ENCODE measurements around the gene MBTPS1.
A peak's percentile ranks its signal among the peaks of the same experiment; 100 is the strongest.

Gene MBTPS1

GRCh38 chr16:84098939-84099338 is 17.8 kb downstream of the MBTPS1 start:
- DNase-seq (ENCODE audit: low spot score), result no peak
- H3K27me3 Mint-ChIP-seq (ENCODE audit: low read depth), result no peaks in the 10 kb centered on the region
- H3K4me1 Mint-ChIP-seq (ENCODE audit: low read depth), result peaks cover 14% of the 10 kb centered on the region
- peaks cover 36% of the 10 kb centered on the region for H3K36me3 Mint-ChIP-seq (ENCODE audit: low read depth)
- no peak overlapping the region for H3K4me3 Mint-ChIP-seq
- no peak overlapping the region for H3K27ac Mint-ChIP-seq
- H3K9me3 Mint-ChIP-seq, result no peaks in the 10 kb centered on the region

DNA sequence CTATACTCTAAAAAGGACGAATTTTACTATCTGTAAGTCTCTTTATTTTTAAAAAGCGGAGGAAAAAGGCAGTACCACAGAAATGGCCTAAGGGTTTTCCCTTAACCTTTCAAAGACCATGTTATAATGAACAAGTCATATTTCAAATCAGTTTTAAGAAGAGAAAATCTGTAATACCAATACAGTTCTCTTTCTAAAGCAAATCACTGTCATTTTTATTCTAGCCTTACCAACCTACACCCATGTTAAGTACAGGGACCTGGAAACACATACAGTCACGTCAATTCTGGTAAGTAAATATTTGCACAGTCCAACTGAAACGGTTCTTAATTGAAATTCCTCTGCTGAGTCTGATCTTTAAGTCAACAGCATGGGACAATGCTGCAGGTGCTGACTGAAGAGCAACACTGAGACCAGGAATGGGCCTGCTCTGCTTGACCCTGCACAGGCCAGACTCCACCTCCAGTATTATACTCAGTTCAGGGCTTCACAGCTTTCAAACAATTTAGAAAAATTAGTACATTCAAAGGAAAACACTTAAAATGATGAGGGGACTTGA is 20.2 kb downstream of the MBTPS1 start:
- no peaks in the 10 kb centered on the region for H3K9me3 Mint-ChIP-seq
- no peak overlapping the region for H3K4me3 Mint-ChIP-seq
- peaks cover 45% of the 10 kb centered on the region for H3K36me3 Mint-ChIP-seq (ENCODE audit: low read depth)
- DNase-seq (ENCODE audit: low spot score), result no peak
- peaks cover 12% of the 10 kb centered on the region for H3K4me1 Mint-ChIP-seq (ENCODE audit: low read depth)
- no peak overlapping the region for H3K27ac Mint-ChIP-seq
- no peaks in the 10 kb centered on the region for H3K27me3 Mint-ChIP-seq (ENCODE audit: low read depth)

- H3K9me3 Mint-ChIP-seq, result no peaks in the 10 kb centered on the region
- DNase-seq (ENCODE audit: low spot score), result no peak
- H3K27ac Mint-ChIP-seq, result no peak overlapping the region
- H3K36me3 Mint-ChIP-seq (ENCODE audit: low read depth), result peaks cover 51% of the 10 kb centered on the region
- H3K27me3 Mint-ChIP-seq (ENCODE audit: low read depth), result no peaks in the 10 kb centered on the region
- peaks cover 12% of the 10 kb centered on the region for H3K4me1 Mint-ChIP-seq (ENCODE audit: low read depth)
- H3K4me3 Mint-ChIP-seq, result no peak overlapping the region
Measured at GRCh38 chr16:84095466-84095865, 21.3 kb downstream of the MBTPS1 start.

GRCh38 chr16:84093879-84094270 is 22.9 kb downstream of the MBTPS1 start:
- H3K4me3 Mint-ChIP-seq, result no peak overlapping the region
- H3K4me1 Mint-ChIP-seq (ENCODE audit: low read depth), result peaks cover 10% of the 10 kb centered on the region
- no peaks in the 10 kb centered on the region for H3K27me3 Mint-ChIP-seq (ENCODE audit: low read depth)
- DNase-seq (ENCODE audit: low spot score), result no peak
- H3K27ac Mint-ChIP-seq, result no peak overlapping the region
- no peaks in the 10 kb centered on the region for H3K9me3 Mint-ChIP-seq
- peaks cover 59% of the 10 kb centered on the region for H3K36me3 Mint-ChIP-seq (ENCODE audit: low read depth)

- DNase-seq (ENCODE audit: low spot score), result no peak
- peaks cover 14% of the 10 kb centered on the region for H3K4me1 Mint-ChIP-seq (ENCODE audit: low read depth)
- no peaks in the 10 kb centered on the region for H3K27me3 Mint-ChIP-seq (ENCODE audit: low read depth)
- no peak overlapping the region for H3K27ac Mint-ChIP-seq
- H3K36me3 Mint-ChIP-seq (ENCODE audit: low read depth), result peaks cover 61% of the 10 kb centered on the region
- H3K4me3 Mint-ChIP-seq, result no peak overlapping the region
- H3K9me3 Mint-ChIP-seq, result no peaks in the 10 kb centered on the region
Measured at GRCh38 chr16:84093120-84093878, 23.4 kb downstream of the MBTPS1 start.

- Mint-ChIP-seq H3K4me3 (no peak overlapping the region), H3K36me3 (ENCODE audit: low read depth) (peaks cover 61% of the 10 kb centered on the region), H3K4me1 (ENCODE audit: low read depth) (peaks cover 29% of the 10 kb centered on the region), H3K27me3 (ENCODE audit: low read depth) (no peaks in the 10 kb centered on the region), H3K9me3 (no peaks in the 10 kb centered on the region), H3K27ac (no peak overlapping the region)
- DNase-seq (ENCODE audit: low spot score), result no peak
Measured at GRCh38 chr16:84091460-84091859, 25.3 kb downstream of the MBTPS1 start.

- Mint-ChIP-seq H3K4me3 (no peak overlapping the region), H3K36me3 (ENCODE audit: low read depth) (peaks cover 66% of the 10 kb centered on the region), H3K27me3 (ENCODE audit: low read depth) (no peaks in the 10 kb centered on the region), H3K9me3 (no peaks in the 10 kb centered on the region), H3K27ac (no peak overlapping the region), H3K4me1 (ENCODE audit: low read depth) (peaks cover 36% of the 10 kb centered on the region)
- DNase-seq (ENCODE audit: low spot score), result no peak
Measured at GRCh38 chr16:84090211-84090610, 26.5 kb downstream of the MBTPS1 start.

GRCh38 chr16:84088695-84089395 is 27.9 kb downstream of the MBTPS1 start:
- DNase-seq (ENCODE audit: low spot score), result peak; percentile 55
- Mint-ChIP-seq H3K4me1 (ENCODE audit: low read depth) (peaks cover 42% of the 10 kb centered on the region), H3K27ac (peak overlapping the region; percentile 63), H3K4me3 (peak overlapping the region; percentile 56), H3K36me3 (ENCODE audit: low read depth) (peaks cover 59% of the 10 kb centered on the region), H3K9me3 (no peaks in the 10 kb centered on the region), H3K27me3 (ENCODE audit: low read depth) (no peaks in the 10 kb centered on the region)

GRCh38 chr16:84087466-84088151 is 29.1 kb downstream of the MBTPS1 start:
- Mint-ChIP-seq H3K27me3 (ENCODE audit: low read depth) (no peaks in the 10 kb centered on the region), H3K9me3 (no peaks in the 10 kb centered on the region), H3K4me1 (ENCODE audit: low read depth) (peaks cover 42% of the 10 kb centered on the region), H3K4me3 (peak overlapping the region; percentile 56), H3K36me3 (ENCODE audit: low read depth) (peaks cover 54% of the 10 kb centered on the region), H3K27ac (peak overlapping the region; percentile 15)
- peak; percentile 22 for DNase-seq (ENCODE audit: low spot score)

GRCh38 chr16:84087001-84087400 is 29.7 kb downstream of the MBTPS1 start:
- Mint-ChIP-seq H3K4me3 (peak overlapping the region; percentile 44), H3K4me1 (ENCODE audit: low read depth) (peaks cover 42% of the 10 kb centered on the region), H3K27me3 (ENCODE audit: low read depth) (no peaks in the 10 kb centered on the region), H3K27ac (no peak overlapping the region), H3K36me3 (ENCODE audit: low read depth) (peaks cover 54% of the 10 kb centered on the region), H3K9me3 (no peaks in the 10 kb centered on the region)
- no peak for DNase-seq (ENCODE audit: low spot score)

DNA sequence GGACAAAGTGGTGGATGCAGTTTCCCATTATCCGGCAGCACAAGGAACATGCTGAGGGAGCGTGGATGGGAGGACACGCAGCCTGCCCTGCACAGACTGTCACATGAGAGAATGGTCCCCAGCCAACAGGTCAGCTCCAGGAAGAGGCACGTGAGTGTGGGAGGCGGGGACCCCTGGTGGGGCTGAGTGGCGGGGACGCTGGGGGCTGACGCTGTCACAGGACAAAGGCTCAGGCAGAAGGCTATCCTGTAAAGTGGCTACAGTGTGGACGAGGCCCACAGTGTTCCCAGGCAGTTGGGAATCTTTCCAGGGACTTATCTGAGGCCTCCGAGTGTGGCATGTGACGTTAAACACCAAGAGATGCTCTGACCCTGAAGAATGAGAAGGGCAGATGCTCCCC is 30.4 kb downstream of the MBTPS1 start:
- Mint-ChIP-seq H3K27ac (no peak overlapping the region), H3K36me3 (ENCODE audit: low read depth) (peaks cover 56% of the 10 kb centered on the region)

DNA sequence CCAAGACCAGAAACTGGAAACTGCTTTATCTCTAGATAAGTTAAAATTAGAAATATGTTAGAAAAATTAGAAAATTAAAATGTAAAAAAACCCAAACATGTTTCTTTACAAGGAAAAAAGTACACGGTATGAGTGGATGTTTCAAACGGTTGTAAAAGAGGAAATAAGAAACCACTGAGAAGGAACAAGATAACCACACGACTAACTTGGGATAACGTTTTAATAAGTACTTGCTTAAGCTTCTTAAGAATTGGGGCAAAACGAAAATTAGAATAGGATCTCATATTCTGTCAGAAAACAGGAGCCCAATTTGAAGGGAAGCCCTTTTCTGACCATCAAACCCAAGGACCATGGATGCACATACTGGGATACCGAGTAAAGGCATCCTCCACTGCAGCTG is 31.0 kb downstream of the MBTPS1 start:
- no peak for DNase-seq (ENCODE audit: low spot score)
- no peaks in the 10 kb centered on the region for H3K9me3 Mint-ChIP-seq
- H3K36me3 Mint-ChIP-seq (ENCODE audit: low read depth), result peaks cover 58% of the 10 kb centered on the region
- peak overlapping the region; percentile 68 for H3K4me3 Mint-ChIP-seq
- H3K27me3 Mint-ChIP-seq (ENCODE audit: low read depth), result no peaks in the 10 kb centered on the region
- peaks cover 42% of the 10 kb centered on the region for H3K4me1 Mint-ChIP-seq (ENCODE audit: low read depth)
- peak overlapping the region; percentile 8 for H3K27ac Mint-ChIP-seq

More for the DNA sequence above, 30.4 kb downstream of the MBTPS1 start:
- H3K27me3 Mint-ChIP-seq (ENCODE audit: low read depth), result no peaks in the 10 kb centered on the region
- peaks cover 42% of the 10 kb centered on the region for H3K4me1 Mint-ChIP-seq (ENCODE audit: low read depth)
- peak overlapping the region; percentile 68 for H3K4me3 Mint-ChIP-seq
- H3K9me3 Mint-ChIP-seq, result no peaks in the 10 kb centered on the region
- no peak for DNase-seq (ENCODE audit: low spot score)

GRCh38 chr16:84085271-84085667 is 31.5 kb downstream of the MBTPS1 start:
- Mint-ChIP-seq H3K27ac (no peak overlapping the region), H3K36me3 (ENCODE audit: low read depth) (peaks cover 57% of the 10 kb centered on the region), H3K27me3 (ENCODE audit: low read depth) (no peaks in the 10 kb centered on the region), H3K9me3 (no peaks in the 10 kb centered on the region), H3K4me1 (ENCODE audit: low read depth) (peaks cover 42% of the 10 kb centered on the region), H3K4me3 (peak overlapping the region; percentile 58)
- DNase-seq (ENCODE audit: low spot score), result no peak

Data from T-helper 2 cell treated with Interferon-gamma antibody and Interleukin-4, amounts not matched to agents 5 μg/mL and 100 μg/mL, for 36 hours (primary cell).